OCI-M1 (cell line): ENCODE results near the gene NATD1.

Experiments used
- DNase-seq: peaks from one replicate; lab custom pipeline; 2025; lab: John Stamatoyannopoulos, UW

NATD1 gene

GRCh38 chr17:21275579-21276263 lies 22.5 kb upstream of the NATD1 start:
- DNase-seq, result peak; percentile 95

GRCh38 chr17:21275047-21275578 lies 21.9 kb upstream of the NATD1 start:
- no peak for DNase-seq

- peak; percentile 71 for DNase-seq
These were observed 19.9 kb upstream of the NATD1 start for GRCh38 chr17:21272881-21273792.

- no peak for DNase-seq
These were observed 19.0 kb upstream of the NATD1 start for GRCh38 chr17:21272250-21272649.

GRCh38 chr17:21271454-21272183 lies 18.4 kb upstream of the NATD1 start:
- DNase-seq, result no peak

- no peak for DNase-seq
These were observed 16.2 kb upstream of the NATD1 start for GRCh38 chr17:21269394-21269793.

- DNase-seq, result no peak
These were observed 15.5 kb upstream of the NATD1 start for GRCh38 chr17:21268596-21269188.

- no peak for DNase-seq
These were observed 10.2 kb upstream of the NATD1 start for GRCh38 chr17:21263376-21263775.

- DNase-seq, result no peak
These were observed 9.2 kb upstream of the NATD1 start for GRCh38 chr17:21262259-21262993.

GRCh38 chr17:21258593-21258992 lies 5.4 kb upstream of the NATD1 start:
- DNase-seq, result no peak

- no peak for DNase-seq
These were observed 634 bp upstream of the NATD1 start for GRCh38 chr17:21253646-21254441.

GRCh38 chr17:21252289-21252795 lies 868 bp downstream of the NATD1 start:
- peak; percentile 58 for DNase-seq

- no peak for DNase-seq
These were observed 1.7 kb downstream of the NATD1 start for GRCh38 chr17:21251337-21252010.

- no peak for DNase-seq
These were observed 2.4 kb downstream of the NATD1 start for GRCh38 chr17:21250854-21251253.

- DNase-seq, result no peak
These were observed 3.1 kb downstream of the NATD1 start for GRCh38 chr17:21249920-21250703.

- no peak for DNase-seq
These were observed 4.0 kb downstream of the NATD1 start for GRCh38 chr17:21249086-21249795.

GRCh38 chr17:21248500-21248899 lies 4.7 kb downstream of the NATD1 start:
- peak; percentile 19 for DNase-seq
